SHP77 treated with DMSO at 0.1 percent for 48 hours (cell line): ENCODE data around the gene PAQR6.

Experiments
- DNase-seq: peaks from one replicate; lab custom pipeline; 2025; lab: John Stamatoyannopoulos, UW

PAQR6 gene

GRCh38 chr1:156263288-156263655, 15.4 kb upstream of the PAQR6 start:
- no peak for DNase-seq

- DNase-seq = no peak
These were observed 14.8 kb upstream of the PAQR6 start for GRCh38 chr1:156262461-156263287.

- no peak for DNase-seq
These were observed 13.0 kb upstream of the PAQR6 start for GRCh38 chr1:156260896-156261295.

DNA sequence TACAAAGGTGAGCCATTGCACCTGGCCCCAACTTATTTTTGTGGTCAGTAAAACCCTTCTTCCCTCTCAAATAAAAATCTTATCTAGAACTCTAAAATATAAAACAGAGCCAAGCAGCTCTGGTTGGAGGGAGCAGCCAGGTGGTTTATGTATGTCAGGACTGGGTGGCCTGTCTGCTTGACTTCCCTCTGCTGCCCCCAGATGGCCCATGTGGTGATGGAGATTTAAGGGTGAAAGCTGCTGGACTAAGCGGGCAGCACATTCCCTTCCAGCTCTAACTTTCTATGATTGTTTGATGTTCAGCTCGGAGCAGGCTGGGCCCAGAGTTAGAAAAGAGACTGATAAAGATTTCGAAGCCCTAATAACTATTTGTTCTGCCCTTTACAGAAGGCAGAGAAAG, 11.9 kb upstream of the PAQR6 start:
- no peak for DNase-seq

GRCh38 chr1:156258859-156259258, 11.0 kb upstream of the PAQR6 start:
- no peak for DNase-seq

- no peak for DNase-seq
These were observed 9.9 kb upstream of the PAQR6 start for GRCh38 chr1:156257711-156258110.

GRCh38 chr1:156253634-156254033, 5.8 kb upstream of the PAQR6 start:
- DNase-seq = no peak

DNA sequence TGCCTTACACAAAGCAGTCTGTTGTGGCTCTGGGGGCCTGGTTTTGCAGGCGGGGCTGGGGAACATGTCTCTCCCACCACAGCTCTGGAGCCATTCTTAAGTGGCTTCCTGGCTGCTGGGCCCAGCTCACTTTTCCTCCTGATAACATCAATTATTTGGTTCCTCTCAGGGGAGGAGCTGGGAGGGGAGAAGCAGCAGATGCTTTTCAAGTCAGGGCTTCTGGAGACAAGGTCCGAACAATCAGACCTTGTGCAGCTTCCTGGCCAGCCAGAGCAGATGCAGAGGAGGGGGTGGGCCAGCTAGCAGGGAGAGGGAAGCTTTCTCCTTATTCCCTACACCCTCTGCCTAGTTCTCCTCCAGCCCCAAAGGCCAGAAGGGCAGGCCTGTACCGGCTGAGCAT, 3.7 kb upstream of the PAQR6 start:
- DNase-seq = no peak

DNA sequence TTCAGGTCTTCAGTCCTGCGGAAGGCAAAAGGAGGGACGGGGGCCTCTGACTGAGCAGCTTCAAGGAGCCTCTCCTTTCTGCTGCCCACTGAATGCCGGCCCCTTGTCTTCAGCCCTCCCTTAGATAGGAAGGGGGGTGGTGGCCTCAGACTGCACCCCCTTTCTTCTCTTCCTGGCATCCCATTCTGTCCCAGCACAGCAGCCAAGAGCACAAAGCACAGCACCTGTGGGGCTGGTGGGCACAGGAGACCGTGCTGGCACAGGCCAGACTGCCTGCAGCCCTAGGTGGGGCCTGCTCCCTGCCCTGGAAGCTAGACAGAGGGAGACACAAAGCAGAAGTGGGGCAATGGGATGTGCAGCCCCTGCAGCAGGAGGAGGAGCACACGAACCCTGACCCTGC, 1.7 kb upstream of the PAQR6 start:
- no peak for DNase-seq

DNA sequence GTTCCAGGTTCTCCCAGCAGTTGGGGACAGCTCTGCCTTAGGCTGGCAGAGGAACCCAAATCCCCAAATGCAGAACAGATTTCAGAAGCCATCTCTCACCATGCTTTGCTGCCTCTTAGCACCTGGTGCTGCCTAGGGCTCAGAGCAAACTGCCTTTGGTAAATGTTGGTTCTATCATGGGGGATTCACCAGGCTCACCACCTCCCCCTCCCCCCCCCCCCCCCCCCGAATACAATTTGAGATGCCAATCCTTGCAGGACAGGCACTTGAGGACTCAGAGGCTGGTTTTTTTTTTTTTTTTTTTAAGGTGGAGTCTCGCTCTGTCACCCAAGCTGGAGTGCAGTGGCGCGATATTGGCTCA, 447 bp upstream of the PAQR6 start:
- DNase-seq = no peak

GRCh38 chr1:156246781-156247459, 936 bp downstream of the PAQR6 start:
- no peak for DNase-seq

- DNase-seq = no peak
These were observed 1.5 kb downstream of the PAQR6 start for GRCh38 chr1:156246241-156246780.

GRCh38 chr1:156245451-156246232, 2.2 kb downstream of the PAQR6 start:
- DNase-seq = no peak

GRCh38 chr1:156244712-156245111, 3.1 kb downstream of the PAQR6 start:
- no peak for DNase-seq

- no peak for DNase-seq
These were observed 3.7 kb downstream of the PAQR6 start for GRCh38 chr1:156244126-156244525.

DNA sequence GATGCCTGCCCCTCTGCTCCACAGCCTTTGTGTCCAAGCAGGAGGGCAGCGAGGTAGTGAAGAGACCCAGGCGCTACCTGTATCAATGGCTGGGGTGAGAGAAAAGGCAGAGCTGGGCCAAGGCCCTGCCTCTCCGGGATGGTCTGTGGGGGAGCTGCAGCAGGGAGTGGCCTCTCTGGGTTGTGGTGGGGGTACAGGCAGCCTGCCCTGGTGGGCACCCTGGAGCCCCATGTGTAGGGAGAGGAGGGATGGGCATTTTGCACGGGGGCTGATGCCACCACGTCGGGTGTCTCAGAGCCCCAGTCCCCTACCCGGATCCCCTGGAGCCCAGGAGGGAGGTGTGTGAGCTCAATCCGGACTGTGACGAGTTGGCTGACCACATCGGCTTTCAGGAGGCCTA, 5.1 kb downstream of the PAQR6 start:
- DNase-seq = no peak

- DNase-seq = no peak
These were observed 5.9 kb downstream of the PAQR6 start, which contains the start of gene BGLAP for GRCh38 chr1:156241926-156242325. Gene BGLAP (plus strand): TSS chr1:156242184. CDS start chr1:156242232, 48 bp downstream.

GRCh38 chr1:156241311-156241811, 6.5 kb downstream of the PAQR6 start:
- no peak for DNase-seq

- no peak for DNase-seq
These were observed 9.6 kb downstream of the PAQR6 start for GRCh38 chr1:156238248-156238647.

GRCh38 chr1:156236164-156236563, 11.7 kb downstream of the PAQR6 start:
- no peak for DNase-seq

DNA sequence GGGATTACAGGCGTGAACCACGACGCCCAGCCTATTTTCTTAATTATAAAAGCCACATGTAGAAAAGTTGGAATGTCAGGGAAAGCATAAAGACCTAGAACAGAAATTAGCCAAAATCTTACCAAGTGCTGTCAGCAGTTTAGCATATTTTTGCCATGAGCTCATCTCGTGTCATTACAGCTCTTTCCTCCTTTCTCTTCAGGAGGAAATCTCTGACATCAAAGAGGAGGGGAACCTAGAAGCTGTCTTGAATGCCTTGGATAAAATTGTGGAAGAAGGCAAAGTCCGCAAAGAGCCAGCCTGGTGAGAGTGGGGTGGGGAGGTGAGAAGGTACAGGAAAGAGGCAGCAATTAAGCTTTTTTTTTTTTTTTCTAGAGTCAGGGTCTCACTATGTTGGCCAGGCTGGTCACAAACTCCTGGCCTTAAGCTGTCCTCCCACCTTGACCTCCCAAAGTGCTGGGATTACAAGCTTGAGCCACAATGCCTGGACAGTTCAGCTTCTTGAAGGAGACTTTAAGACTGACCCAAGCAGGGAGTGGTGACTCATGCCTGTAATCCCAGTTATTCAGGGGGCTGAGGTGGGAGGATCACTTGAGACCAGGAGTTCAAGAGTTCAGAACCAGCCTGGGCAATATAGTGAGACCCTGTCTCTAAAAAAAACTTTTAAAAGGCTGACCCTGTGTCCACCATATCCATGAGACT, 14.3 kb downstream of the PAQR6 start:
- no peak for DNase-seq
